ENCODE measurements around the gene LAMTOR4.
"Not testable (repeated sequence)": the region's sequence is repeated elsewhere in the genome, so short reads cannot be mapped to it uniquely, and the experiment has no call there.

The LAMTOR4 gene

DNA sequence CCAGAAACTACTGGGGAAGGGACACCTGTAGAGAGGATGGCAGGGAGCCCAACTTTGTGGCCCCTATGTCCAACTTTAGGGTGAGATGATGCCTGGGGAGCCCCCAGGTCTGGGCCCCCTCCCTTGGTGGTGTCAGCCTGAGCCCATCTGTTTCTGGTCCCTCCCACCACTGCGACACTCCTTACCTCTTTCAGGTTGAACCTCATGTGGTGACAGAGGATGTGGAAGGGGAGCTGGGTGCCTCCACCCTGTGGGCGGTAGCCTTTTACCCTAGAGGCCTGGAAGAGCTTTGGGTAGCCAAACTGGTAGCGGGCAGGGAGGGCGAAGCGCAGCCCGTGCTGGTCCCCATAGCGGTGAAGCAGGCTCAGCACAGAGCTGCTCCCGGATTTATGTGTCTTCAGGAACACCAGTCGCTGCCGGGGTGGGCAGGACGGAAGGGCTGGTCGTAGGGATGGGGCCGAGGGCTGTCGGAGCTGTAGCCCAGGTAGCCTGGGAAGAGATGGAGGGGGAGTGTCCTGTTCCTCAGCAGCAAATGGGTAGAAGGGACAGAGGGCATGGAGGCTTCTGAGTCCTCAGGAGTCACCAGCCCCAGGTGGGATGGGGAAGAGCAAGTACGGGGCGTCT, 17.7 kb downstream of the LAMTOR4 start:
- DNase-seq: no peak
- intact Hi-C loops (cut with DNase I): no loop called here

DNA sequence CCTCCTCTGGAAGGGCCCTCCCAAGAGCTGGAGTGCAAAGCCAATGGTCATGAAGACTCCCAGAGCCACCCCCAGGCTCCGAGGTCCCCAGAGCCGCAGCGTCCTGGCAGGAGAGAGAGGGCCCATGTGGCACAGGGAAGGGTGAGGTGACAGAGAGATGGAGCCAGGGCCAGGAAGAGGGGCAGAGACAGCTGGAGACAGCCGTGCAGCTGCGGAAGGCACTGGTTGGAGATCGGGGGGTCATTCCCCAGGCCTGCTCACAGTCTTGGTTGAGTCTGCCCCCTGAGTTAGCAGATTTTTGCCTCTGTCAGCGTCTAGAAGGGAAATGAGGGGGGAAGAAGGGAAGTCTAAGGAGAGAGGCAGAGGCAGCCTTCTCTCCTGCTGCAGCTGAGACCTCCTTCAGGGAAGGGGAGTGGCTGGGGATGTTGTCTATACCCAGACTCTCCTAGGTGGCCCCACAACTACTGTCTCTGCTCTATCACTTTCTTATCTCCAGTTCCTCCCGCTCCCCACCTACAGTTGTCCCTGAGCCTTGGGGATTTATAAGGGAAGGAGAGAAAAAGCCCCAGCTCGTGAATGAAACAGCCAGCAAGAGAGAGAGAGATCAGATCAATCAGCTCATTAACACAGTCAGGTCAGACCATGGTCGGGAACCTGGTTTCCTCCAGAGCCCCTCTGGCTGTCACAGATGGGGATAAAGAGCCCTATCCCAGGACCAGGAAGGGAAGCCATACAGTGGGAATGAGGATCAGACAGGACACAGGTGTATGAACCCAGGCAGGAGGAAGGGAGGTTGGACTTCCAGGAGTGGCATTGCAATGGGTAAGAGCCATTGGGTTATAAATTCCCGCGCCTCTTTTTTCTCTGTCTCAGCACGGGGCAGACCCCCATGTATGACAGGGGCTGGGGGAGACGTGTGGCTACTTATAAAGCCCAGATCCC, 18.5 kb downstream of the LAMTOR4 start:
- peak in 2 of 42 donors; percentile 11 to 40 for DNase-seq
- intact Hi-C loops (cut with DNase I): no loop called here

DNA sequence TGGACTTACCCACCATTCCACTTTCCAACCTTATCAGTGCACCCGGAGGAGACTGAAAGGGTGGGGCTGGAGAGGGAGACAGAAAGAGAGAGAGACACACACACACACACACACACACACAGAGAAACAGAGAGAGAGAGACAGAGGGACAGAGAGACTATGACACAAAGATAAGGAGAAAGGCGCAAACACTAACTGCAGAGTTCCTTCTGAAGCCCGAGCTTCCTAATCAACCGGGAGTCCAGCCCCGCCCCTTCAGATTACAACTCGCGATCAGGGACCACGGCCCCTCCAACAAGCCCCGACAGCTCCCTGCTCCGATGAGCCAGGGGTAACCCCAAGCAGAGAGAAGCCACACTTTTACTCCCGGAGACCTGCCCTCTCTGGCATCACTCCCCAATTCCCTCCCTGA, 19.2 kb downstream of the LAMTOR4 start:
- intact Hi-C loops (cut with DNase I): no loop called here
- peak in 2 of 42 donors; percentile 9 to 23 for DNase-seq

DNA sequence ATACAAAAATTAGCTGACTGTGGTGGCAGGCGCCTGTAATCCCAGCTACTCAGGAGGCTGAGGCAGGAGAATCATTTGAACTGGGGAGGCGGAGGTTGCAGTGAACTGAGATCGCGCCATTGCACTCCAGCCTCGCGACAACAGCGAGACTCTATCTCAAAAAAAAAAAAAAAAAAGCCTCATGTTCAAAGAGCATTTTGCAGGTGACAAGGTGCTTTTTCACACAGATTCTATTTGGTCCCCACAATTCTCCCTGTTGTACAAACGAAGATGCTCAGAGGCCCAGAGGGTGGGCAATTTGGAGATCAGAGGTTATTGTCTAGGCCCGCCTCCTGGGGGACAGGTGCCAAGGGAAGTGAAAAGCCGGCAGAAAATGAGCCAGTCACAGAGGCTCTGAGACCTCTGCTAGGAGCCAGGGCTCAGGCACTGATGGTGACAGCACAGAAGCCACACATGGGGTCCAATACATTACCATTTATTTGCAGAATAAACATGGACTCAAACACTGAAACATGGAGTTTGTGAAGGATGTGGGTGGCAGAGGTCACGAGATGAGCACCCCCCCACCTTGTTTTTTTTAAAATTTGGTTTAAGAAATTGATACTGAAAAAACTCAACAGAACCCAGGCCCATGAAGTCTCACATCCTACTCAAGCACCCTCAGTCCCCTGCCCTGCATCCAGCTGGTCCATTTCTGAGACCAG, 20.6 kb downstream of the LAMTOR4 start:
- intact Hi-C loops (cut with DNase I): no loop called here
- no peak for DNase-seq

DNA sequence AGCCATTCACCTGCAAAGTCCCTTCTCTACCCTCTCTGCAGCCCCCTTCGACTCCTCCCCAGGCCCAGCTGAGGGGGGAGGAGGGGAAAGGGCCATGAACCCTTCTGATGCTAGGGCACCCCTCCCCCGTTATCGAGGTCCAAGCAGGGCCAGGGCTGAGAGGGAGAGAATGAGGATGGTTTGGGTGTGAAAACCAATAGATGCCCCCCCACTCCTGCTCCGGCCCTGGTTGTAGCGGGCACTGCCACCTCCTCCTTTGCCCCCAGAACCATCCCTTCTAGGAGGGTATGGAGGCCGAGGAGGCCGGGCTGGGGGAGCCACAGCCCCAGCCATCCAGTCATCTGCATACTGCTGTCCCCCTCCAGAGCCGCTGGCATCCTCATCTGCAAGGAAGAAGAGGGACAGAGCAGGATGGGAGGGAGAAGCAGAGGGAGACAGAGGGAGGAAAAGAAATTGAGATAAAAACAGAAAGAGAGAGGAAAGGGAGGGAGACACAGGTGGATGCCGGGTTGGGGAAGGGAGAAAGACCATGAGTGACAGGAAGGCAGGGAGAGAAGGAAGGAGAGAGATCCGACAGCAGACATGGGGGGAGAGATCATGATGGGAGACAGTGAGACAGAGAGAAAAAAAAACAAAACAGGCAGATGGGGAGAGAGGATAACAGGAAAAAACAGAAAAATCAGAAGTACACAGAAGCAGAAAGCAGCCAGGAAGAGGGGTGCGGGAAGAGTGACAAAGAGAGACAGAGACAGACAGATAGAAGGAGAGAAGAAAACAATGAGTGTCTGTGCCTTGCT, 21.6 kb downstream of the LAMTOR4 start:
- DNase-seq: no peak
- intact Hi-C loops (cut with DNase I): no loop called here

DNA sequence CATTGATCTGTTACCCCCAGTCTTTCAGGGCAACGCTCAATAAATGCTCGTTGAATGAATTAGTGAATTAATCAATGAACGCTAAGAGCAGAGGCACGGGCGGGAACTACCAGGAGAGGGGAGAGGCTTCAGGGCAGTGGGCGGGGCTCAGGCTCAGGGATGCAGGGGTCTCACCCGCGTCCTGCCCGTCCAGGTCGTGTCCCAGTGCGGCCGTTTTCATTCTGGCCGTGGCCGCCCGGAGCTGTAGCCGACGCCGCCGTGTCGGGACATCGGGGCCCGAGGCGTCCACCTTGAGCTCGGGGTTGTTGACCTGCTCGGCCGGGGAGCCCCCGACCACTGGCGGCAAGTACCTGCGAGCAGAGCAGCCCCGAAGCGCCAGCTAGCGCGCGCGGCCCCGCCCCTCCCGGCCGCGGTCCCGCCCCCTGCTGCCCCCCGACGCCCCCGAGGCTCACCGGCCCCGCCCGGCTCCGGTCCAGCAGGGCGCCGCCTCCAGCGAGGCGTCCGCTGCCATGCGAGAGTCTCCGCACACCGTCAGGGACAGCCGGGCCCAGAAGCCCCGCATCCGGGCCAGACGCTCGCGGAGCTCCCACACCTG, 22.5 kb downstream of the LAMTOR4 start:
- no peak for DNase-seq
- intact Hi-C loops (cut with DNase I): no loop called here

DNA sequence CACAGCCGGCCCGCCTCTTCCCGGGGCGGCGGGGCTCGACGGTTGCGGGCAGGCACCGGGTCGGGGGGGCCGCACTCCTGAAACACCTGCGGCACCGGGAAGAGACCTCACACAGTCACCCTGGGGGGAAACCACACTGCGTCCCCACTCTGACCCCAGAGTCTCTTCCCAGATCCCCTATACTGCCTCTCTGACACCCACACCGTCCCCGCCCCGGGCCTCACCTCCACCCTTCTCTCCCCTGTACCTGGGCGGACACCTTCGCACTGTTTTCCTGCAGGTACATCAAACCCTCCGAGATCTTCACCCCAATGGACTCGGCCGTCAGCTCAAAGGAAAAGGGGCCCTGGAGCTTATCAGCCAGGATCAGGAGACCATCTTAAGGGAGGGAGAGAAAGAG, 23.1 kb downstream of the LAMTOR4 start:
- intact Hi-C loops (cut with DNase I): no loop called here
- no peak for DNase-seq

DNA sequence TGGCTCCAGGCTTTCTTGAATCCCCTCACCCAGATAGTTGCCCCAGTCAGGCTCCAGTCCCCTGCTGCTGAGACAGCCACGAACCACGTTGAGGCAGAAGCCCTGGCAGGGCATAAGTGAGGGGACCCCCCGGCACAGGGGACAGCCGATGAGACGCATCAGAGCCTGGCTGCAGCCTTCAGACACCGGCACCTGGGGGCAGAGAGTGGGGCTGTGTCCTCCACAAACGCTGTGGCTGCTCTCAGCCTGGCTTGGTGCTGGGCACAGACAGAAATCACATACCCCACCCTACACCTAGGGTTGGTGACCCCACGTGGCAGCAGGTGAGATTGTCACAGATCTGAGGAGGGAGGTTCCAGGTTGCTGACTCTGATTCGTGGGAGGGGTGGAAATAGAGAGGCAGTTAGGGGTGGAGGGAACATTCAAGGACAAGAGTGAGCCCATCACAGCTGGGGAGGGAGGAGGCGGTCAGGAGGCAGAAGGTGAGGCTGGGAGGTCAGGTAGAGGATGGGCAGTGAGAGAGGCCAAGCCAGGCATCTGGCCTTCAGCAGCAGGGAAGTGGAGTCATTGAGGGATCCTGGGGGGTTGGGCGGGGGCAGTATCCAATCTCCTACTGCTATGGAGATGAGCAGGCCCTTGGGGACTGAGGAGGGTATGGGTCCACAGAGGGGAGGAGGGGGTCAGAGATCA, 25.2 kb downstream of the LAMTOR4 start:
- intact Hi-C loops (cut with DNase I): no loop called here
- no peak for DNase-seq

DNA sequence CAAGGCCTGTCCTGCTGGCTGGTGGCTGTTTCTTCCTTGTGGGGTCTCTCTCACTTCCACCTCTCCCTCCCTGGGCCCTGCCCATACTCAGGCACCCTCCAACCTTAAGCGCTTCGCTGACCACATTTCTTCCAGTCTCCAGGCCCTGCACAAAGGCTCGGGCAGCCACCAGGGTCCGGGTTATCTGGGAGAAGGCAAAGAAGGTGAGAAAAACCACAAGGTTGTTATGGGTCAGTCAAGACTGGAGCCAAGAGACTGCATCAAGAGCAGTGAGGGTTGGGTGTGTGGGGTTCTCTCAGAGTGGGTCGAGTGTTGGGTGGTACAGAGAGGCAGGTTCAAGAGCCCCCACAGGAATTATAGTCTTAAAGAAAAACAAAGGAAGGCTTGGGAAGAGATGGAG, 25.9 kb downstream of the LAMTOR4 start:
- DNase-seq: no peak
- intact Hi-C loops (cut with DNase I): no loop called here

DNA sequence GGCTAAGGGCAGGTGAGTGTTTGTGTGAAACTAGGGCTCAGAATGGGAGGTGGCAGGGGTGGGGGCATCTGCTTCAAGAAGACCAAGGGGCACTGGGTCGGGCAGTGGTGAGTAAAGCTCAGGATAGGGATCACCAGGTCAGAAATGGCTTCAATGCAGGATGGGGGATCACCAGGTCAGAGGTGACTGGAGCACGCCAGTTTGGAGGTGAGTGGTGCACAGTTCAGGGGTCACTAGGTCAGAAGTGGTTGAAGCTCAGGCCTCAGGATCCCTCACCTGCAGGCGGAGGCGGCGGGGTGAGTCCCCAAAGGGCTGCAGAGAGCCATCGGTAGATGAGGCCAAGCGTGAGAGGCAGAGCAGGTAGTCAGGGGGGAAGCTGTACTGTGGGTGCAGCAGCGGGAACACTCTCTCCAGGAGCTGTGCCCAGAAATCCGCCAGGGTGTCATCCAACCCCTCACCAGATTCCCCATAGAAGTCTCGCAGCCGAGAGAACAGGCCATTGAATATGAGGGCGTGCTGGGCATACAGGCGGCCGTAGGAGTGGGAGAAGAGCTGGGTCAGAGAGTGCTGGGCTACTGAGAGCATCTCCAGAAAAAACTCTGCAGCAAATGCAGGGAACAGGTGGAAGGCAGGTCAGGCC, 26.7 kb downstream of the LAMTOR4 start:
- intact Hi-C loops (cut with DNase I): no loop called here
- peak in 1 of 42 donors; percentile 20 for DNase-seq

DNA sequence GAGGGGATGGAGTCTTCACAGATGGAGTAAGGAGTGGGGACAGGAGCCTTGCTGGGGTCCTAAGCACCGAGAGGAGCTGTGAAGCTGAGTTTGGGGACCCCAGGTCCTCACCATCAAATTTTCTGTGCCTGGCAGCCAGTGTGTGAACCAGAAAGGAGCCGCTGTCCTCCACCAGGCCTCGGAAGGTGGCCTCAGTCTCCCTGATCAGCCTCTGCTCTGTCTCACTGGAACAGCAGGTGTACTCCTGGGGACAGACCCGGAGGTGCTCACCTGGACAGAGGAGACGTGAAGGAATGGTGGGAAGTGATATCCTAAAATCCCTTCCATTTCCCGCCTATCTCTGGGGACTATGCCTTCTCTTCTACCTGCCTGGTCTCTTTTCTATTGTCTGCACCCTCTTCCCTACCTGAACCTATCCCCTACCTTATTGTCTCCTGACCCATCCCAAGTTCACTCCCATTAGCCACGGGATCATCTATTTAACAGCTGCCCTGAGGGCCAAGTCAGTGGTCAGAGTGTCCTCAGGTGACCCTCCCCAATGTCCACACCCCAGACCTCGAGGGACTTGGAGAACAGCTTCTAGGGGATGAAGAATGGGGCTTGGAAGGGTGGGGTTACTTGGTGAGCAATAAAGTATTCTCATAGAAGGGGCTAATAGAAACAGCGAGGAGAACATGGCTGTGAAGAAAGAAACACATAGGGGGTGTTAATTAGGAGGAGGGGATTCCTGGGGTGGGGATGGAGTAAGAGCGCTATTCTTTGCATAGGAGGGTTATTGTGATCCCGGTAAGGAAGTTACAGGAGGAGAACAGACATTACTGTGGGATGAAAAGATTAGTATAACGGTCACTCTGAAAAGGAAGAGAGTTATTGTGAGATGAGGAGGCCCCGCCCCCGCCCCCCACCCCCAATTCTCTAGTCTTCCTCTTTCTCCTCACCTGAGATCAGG, 27.7 kb downstream of the LAMTOR4 start:
- intact Hi-C loops (cut with DNase I): no loop called here
- peak in 2 of 42 donors; percentile 15 to 40 for DNase-seq

DNA sequence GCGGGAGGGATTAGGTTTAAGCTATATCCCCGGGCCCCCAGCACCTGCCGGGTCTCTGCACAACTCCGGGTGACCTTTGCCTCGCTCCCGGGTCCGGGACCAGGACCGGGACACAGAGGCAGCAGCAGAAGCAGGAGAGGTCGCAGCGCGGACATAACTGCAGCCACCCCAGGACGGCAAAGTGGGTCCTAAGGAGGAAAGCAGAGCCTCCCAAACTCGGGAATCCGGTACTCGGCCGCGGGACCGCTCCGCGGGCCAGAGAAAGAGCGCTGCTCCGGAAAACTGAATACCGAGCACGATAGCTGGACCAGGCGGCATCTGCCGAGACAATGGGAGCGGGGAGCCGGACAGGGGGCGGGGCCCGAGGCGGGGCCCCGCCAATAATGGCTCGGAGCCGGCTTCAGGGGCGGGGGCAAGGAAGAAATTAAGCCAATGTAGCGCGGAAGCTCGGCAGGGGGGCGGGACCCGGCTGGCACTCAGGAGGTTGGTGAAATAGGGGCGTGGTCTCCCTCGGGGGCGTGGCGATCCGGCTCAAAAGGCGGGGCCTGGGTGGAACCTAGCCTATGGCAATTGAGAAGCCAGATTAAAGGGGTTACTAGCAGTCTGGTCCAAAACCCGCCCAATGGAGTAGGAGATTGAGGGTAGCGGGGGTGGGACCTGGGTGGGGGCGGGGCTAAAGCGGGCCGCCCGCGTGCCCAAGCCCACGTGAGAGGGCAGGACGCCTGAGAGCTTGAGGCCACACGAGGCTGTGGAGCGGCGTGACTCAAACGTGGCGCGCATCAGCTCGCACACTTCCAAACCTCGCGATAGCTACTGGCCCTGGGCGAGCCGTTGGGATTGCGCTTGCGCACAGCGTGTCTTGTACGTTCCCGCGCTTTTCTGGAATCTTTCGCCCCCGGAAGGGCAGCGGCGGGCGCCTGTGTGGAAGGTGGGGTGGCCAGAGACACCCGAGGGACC, 28.6 kb downstream of the LAMTOR4 start, which contains the start of the genes GPC2 and STAG3:
Gene GPC2, minus strand, starts transcription at position 337 of the 957 bp plus-strand sequence. Its CDS starts 182 bp downstream, at position 155.
Gene STAG3, plus strand, starts transcription at position 874 of the 957 bp plus-strand sequence. CDS start 2,639 bp downstream, outside the sequence.
- DNase-seq: peak; percentile 85 to 96 (median 93)
- intact Hi-C loops (cut with DNase I): no loop called here

DNA sequence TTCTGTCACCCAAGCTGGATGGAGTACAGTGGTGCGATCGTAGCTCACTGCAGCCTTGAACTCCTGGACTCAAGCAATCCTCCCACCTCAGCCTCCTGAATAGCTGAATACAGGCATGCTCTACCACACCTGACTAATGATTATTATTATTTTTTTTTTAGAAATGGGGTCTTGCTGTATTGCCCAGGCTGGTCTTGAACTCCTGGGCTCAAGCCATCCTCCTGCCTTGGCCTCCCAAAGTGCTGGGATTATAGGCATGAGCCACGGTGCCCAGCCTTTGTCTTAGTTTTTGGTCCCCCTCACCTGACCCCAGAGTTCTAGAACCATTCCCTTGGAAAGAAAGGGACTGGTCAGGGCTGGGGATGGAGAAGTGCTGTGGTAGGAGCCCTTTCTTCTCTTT, 31.4 kb downstream of the LAMTOR4 start:
- DNase-seq; intact Hi-C loops (cut with DNase I): not testable (repeated sequence)

DNA sequence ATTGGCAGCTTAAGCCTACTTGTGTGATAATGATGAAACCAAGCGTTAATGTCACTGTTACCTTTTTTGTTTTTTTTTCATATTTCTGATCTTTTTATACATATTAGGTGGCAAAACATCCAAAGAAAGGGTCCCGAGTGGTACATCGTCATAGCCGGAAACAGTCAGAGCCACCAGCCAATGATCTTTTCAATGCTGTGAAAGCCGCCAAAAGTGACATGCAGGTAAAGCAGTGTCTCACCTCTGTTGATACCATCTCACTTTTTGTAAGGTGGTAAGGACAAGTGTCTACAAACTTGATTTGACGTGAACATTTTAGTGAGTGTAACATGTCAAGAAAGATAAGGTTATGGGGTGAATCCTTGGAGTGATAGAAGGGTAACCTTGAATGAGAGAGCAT, 33.9 kb downstream of the LAMTOR4 start:
- intact Hi-C loops (cut with DNase I); DNase-seq: not testable (repeated sequence)

DNA sequence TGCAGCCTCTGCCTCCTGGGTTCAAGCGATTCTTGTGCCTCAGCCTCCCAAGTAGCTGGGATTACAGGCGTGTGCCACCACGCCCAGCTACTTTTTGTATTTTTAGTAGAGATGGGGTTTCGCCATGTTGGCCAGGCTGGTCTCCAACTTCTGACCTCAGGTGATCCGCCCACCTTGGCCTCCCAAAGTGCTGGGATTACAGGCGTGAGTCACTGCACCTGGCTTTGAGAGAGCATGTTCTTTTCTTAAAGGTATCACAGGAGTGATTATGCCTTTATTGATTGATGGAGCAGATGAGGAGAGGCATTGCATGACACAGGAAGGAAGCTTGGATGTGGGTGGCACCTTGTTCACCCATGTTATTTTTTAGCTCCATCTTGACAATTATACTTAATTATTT, 34.4 kb downstream of the LAMTOR4 start:
- intact Hi-C loops (cut with DNase I); DNase-seq: not testable (repeated sequence)
